ENCODE data around the gene AGTRAP.

AGTRAP gene, protein sequence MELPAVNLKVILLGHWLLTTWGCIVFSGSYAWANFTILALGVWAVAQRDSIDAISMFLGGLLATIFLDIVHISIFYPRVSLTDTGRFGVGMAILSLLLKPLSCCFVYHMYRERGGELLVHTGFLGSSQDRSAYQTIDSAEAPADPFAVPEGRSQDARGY

DNA sequence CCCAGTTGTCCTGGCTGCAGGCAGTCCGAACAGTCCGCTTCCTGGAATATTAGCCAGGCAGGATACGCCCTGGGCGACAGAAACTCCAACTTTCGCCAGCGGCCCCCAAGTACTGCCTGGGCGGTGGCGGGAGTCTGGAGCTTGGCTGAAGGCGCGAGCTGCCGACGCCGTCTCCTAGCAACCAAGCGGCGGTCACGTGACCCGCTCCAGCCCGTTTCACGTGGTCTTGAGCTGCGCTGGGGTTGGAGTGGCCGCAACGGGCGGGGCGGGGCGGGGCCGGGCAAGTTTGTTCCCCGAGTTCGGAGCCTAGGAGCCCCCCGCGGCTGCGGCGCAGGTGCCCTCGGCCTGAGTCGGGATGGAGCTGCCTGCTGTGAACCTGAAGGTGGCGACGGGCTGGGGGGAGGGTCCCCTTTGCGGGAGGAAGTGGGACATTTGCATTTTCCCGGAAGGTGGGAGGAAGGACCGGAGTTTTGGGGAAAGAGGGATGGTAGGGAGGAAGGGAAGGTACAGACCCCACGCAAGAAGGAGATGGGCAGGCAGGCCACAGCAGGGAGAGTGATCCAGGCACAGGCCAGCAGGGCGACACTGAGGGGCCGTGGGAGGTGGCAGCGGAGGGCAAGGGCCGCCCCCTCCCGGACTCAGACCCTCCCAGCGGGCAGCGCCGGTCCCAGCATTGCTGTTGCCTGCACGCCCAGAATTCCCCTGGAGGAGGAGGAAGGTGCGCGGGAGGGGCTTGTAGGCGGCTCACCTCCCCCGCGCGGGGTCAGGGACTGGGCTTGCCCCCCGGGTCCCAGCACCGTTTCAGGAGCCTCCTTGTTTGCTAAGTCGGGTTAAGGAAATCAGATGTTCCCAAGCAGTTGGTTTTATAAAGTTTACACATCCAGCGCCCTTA, at the start of gene AGTRAP:
AGTRAP (plus strand) TSS at position 283 of the 892 bp plus-strand sequence; CDS start at position 356, 73 bp downstream.
- H3K4me3 ChIP-seq (ENCODE audit: low read length): peak within 1 kb of the TSS; percentile 97
- peaks cover 10% of the 10 kb centered on the region for H3K4me1 ChIP-seq (ENCODE audit: low read length)
- H3K79me2 ChIP-seq (ENCODE audit: low read length): no peaks in the 10 kb centered on the region
- peak within 1 kb of the TSS; percentile 86 for H2AFZ ChIP-seq (ENCODE audit: low read depth, low read length)
- peak within 1 kb of the TSS; percentile 86 for H3K9ac ChIP-seq (ENCODE audit: low read length)
- H3K9me3 ChIP-seq (ENCODE audit: insufficient read depth, low read length): no peaks in the 10 kb centered on the region
- H3K36me3 ChIP-seq (replicated peaks; ENCODE audit: low read depth, low read length): no peaks in the 10 kb centered on the region
- H3K4me2 ChIP-seq (ENCODE audit: low read length): peak within 1 kb of the TSS; percentile 94
- no peaks in the 10 kb centered on the region for H3K27me3 ChIP-seq (ENCODE audit: low read depth, low read length)
- no peaks in the 10 kb centered on the region for H4K20me1 ChIP-seq (ENCODE audit: insufficient read depth, low read length)
- no peak for TF ChIP-seq EZH2phosphoT487 (IDR thresholded peaks at IDR 0.05; ENCODE audit: low read depth)
- TF ChIP-seq, protein P1, sequence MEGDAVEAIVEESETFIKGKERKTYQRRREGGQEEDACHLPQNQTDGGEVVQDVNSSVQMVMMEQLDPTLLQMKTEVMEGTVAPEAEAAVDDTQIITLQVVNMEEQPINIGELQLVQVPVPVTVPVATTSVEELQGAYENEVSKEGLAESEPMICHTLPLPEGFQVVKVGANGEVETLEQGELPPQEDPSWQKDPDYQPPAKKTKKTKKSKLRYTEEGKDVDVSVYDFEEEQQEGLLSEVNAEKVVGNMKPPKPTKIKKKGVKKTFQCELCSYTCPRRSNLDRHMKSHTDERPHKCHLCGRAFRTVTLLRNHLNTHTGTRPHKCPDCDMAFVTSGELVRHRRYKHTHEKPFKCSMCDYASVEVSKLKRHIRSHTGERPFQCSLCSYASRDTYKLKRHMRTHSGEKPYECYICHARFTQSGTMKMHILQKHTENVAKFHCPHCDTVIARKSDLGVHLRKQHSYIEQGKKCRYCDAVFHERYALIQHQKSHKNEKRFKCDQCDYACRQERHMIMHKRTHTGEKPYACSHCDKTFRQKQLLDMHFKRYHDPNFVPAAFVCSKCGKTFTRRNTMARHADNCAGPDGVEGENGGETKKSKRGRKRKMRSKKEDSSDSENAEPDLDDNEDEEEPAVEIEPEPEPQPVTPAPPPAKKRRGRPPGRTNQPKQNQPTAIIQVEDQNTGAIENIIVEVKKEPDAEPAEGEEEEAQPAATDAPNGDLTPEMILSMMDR (IDR thresholded peaks at IDR 0.05; ENCODE audit: low read depth, low read length): no peak
- H3K27ac ChIP-seq (ENCODE audit: low read length): no peak within 1 kb of the TSS

DNA sequence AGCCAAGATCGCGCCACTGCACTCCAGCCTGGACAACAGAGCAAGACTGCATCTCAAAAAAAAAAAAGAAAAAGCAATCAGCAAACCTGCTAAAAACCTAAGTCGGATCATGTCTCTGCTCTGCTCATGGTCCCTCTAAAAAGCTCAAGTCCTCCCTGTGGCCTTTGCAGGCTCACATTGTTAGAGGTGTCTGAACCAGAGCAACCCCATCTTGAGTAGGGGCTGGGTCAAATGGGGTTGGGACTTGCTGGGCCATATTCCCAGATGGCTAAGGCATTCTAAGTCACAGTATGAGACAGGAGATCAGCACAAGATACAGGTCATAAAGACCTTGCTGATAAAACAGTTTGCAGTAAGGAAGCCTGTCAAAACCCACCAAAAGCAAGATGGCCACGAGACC, 47.4 kb upstream of the AGTRAP start:
- H2AFZ ChIP-seq (ENCODE audit: low read depth, low read length): no peak overlapping the region
- no peak overlapping the region for H3K27ac ChIP-seq (ENCODE audit: low read length)
- H4K20me1 ChIP-seq (ENCODE audit: insufficient read depth, low read length): no peaks in the 10 kb centered on the region
- H3K9me3 ChIP-seq (ENCODE audit: insufficient read depth, low read length): no peaks in the 10 kb centered on the region
- no peaks in the 10 kb centered on the region for H3K79me2 ChIP-seq (ENCODE audit: low read length)
- TF ChIP-seq, protein P1 (IDR thresholded peaks at IDR 0.05; ENCODE audit: low read depth, low read length): no peak
- no peak overlapping the region for H3K9ac ChIP-seq (ENCODE audit: low read length)
- H3K36me3 ChIP-seq (replicated peaks; ENCODE audit: low read depth, low read length): no peaks in the 10 kb centered on the region
- no peaks in the 10 kb centered on the region for H3K27me3 ChIP-seq (ENCODE audit: low read depth, low read length)
- no peak overlapping the region for H3K4me2 ChIP-seq (ENCODE audit: low read length)
- H3K4me3 ChIP-seq (ENCODE audit: low read length): no peak overlapping the region
- no peaks in the 10 kb centered on the region for H3K4me1 ChIP-seq (ENCODE audit: low read length)

DNA sequence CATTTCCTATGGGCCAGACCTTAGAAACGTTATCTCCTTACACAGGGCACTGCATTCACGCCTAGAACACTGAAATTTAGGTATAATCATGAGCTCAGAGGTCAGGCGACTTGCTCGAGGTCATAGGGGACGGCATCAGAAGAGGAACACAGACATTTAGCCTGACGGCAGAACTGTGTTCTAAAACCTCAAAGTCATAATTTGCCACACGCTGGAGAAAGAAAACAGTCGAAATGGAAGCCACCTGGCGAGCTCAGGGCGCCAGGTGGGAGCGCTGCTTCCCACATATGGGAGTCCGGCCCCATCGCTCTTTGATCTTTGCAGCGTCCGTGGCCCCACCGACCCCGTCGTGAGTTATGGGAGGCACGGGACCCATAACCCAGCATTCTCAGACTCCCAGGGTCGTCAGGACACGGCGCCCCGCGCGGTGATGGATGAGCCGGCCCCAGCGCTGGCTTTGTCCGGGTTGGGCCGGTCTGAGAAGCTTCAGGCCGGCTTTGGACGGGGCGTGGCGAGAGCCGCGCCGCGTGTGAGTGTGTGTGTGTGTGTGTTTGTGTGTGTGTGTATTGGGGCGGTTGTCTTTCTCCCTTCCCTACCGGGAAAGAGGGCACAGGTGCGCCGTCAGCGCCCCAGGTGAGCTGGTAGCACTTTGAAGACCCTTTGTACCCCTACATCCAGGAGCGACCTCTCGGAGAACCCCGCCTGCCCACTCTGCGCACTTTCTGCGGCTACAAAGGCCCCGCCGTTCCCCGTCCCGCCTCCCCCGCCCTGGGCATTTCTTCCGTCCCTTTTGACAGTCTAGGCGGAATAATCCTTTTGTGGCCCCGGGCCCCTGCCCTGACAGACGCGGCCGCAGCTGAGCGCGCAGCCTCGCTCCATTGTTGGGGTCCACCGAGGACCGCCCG, 45.3 kb upstream of the AGTRAP start:
- no peak overlapping the region for H3K4me3 ChIP-seq (ENCODE audit: low read length)
- H3K36me3 ChIP-seq (replicated peaks; ENCODE audit: low read depth, low read length): no peaks in the 10 kb centered on the region
- no peak overlapping the region for H3K9ac ChIP-seq (ENCODE audit: low read length)
- no peaks in the 10 kb centered on the region for H3K27me3 ChIP-seq (ENCODE audit: low read depth, low read length)
- H3K79me2 ChIP-seq (ENCODE audit: low read length): no peaks in the 10 kb centered on the region
- TF ChIP-seq EZH2phosphoT487 (IDR thresholded peaks at IDR 0.05; ENCODE audit: low read depth): no peak
- TF ChIP-seq, protein P1 (IDR thresholded peaks at IDR 0.05; ENCODE audit: low read depth, low read length): no peak
- H2AFZ ChIP-seq (ENCODE audit: low read depth, low read length): no peak overlapping the region
- no peak overlapping the region for H3K4me2 ChIP-seq (ENCODE audit: low read length)
- H4K20me1 ChIP-seq (ENCODE audit: insufficient read depth, low read length): no peaks in the 10 kb centered on the region
- H3K27ac ChIP-seq (ENCODE audit: low read length): no peak overlapping the region
- no peaks in the 10 kb centered on the region for H3K4me1 ChIP-seq (ENCODE audit: low read length)
- H3K9me3 ChIP-seq (ENCODE audit: insufficient read depth, low read length): no peaks in the 10 kb centered on the region

Measured in OCI-LY3 (cell line).